Activated T-helper 1 cell treated with anti-CD3 and anti-CD28 coated beads, Interleukin-12 subunit alpha, Interleukin-12 subunit beta, Interleukin-2, Interleukin-4 antibody, amounts not matched to agents 30 ng/mL and 10 ng/mL and 1 ng/mL, durations not matched to agents 14 hours and 24 hours and 36 hours (primary cell): ENCODE data around the gene PDCD4. TPM values are rescaled to one million over a fixed set of nuclear protein-coding genes. Genes with fewer than 3 reads are reported as not detected.
A peak's percentile ranks its signal among the peaks of the same experiment; 100 is the strongest.

Source experiments
- DNase-seq: peaks from one replicate; pipeline ENCODE4 v3.0.0; 2021; ENCODE audit warnings: low spot score
- H3K27ac Mint-ChIP-seq: one replicate; pipeline ENCODE4 v1.8.0; 2021; ENCODE audit warnings: mild to moderate bottlenecking, mixed read lengths
- H3K27me3 Mint-ChIP-seq: one replicate; pipeline ENCODE4 v1.8.0; 2022; ENCODE audit warnings: mild to moderate bottlenecking, moderate library complexity, mixed read lengths; ENCODE audit not compliant: insufficient read depth
- H3K36me3 Mint-ChIP-seq: one replicate; pipeline ENCODE4 v1.8.0; 2021; ENCODE audit warnings: low read depth, mixed read lengths
- H3K4me1 Mint-ChIP-seq: one replicate; pipeline ENCODE4 v1.8.0; 2021; ENCODE audit warnings: low read depth, mixed read lengths
- H3K4me3 Mint-ChIP-seq: one replicate; pipeline ENCODE4 v1.8.0; 2021; ENCODE audit warnings: mild to moderate bottlenecking, moderate library complexity, mixed read lengths
- H3K9me3 Mint-ChIP-seq: one replicate; pipeline ENCODE4 v1.8.0; 2021; ENCODE audit warnings: mixed read lengths
- intact Hi-C: fragments of 100-400 bp; cut with micrococcal nuclease; formaldehyde crosslinking; loops from one replicate; pipeline ENCODE4 v1.15.1; 2024
- total RNA-seq: library from RNA; stranded (reverse); gene quantifications from 2 replicates; pipeline ENCODE4 v1.2.3, GENCODE V29; 2022

Gene PDCD4
- total RNA-seq, 1 donor from 2014 or later, result 46.1 TPM

DNA sequence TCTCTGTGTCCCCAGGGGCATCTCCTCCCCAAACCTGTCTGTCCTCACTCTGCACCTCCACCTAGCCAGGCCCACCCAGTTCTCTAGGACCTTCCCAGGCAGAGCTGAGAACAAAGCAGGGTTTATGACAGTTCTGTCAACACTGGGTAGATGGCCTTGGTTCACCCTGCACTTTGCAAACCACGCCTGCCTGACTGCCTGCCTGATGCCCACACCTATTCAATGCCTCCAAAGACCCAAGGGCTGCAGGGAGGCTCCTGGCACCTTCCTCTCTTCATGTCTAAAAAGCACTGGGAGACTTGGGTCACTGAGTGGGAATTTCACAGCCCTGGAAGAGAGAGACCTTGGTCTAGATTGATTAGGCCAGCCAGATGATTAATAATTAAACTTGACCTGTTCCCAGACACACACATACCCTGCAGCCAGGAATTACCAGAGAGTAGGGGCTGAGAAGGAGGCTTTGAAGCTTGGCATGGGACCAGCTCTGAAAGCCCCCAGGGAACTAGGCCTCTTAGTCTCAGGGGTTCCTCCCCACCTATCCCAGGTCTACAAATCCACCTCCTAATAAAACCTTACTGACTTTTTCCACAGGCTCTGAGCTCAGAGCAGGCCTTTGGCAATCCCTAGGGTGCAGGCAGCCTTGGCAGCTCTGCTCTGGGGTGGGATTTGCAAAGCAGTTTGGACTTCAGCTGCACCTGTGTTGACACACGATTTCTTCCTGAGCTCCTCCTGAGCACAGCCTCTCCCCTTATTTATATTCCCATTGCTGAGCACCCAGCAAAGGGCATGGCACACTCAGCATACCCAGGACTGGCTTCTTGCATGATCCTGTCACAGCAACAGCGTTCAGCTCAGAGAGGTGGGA lies 25.7 kb upstream of the PDCD4 start:
- Mint-ChIP-seq H3K36me3 (peaks cover 5% of the 10 kb centered on the region), H3K4me1 (peaks cover 87% of the 10 kb centered on the region), H3K4me3 (no peak overlapping the region), H3K9me3 (no peaks in the 10 kb centered on the region), H3K27ac (no peak overlapping the region), H3K27me3 (no peaks in the 10 kb centered on the region)
- intact Hi-C loops, result no loop called here
- DNase-seq, result no peak

DNA sequence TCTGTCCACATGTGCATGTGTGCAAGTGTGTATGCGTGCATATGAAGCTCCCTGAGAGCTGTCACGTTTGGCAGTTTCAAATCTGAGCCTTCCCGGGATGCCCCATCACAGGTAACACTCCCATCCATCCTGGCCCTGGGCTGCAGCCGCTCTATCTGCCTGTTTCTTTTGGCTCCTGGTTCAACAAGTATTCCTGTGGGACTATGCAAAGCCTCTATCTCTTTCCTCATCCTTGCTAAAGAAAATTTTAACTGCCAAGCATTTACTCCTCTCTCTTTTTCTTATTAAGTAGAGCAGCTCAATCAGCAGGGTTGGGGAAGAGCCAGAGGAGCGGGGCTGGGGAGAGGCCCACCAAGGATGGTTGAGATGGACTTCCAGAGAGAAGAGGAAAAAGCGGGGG lies 24.4 kb upstream of the PDCD4 start:
- peaks cover 5% of the 10 kb centered on the region for H3K36me3 Mint-ChIP-seq
- DNase-seq, result no peak
- no peaks in the 10 kb centered on the region for H3K9me3 Mint-ChIP-seq
- H3K27ac Mint-ChIP-seq, result no peak overlapping the region
- H3K4me1 Mint-ChIP-seq, result peaks cover 85% of the 10 kb centered on the region
- intact Hi-C loops, result no loop called here
- no peak overlapping the region for H3K4me3 Mint-ChIP-seq
- no peaks in the 10 kb centered on the region for H3K27me3 Mint-ChIP-seq

GRCh38 chr10:110848106-110848505 lies 23.6 kb upstream of the PDCD4 start:
- intact Hi-C loops, result no loop called here
- peaks cover 85% of the 10 kb centered on the region for H3K4me1 Mint-ChIP-seq

DNA sequence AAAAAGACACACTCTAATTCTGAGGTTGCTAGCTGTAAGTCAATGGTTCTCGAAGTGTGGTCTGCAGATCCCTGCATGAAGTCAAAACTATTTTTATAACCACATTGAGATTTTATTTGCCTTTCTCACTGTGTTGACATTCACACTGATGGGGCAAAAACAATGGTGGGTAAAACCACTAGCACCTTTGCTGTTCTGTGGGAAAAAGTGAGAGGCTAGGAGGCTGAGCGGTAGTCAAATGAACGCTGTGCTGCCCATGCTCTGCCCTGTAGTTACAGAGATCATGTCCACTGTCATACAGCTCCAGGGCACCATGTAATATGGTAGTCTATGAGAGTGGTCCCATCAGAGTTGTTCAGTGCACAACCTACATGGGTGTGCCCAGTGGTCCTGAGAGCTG lies 21.6 kb upstream of the PDCD4 start:
- Mint-ChIP-seq H3K4me1 (peaks cover 79% of the 10 kb centered on the region), H3K27ac (no peak overlapping the region)
- DNase-seq, result no peak

More at GRCh38 chr10:110848106-110848505, 23.6 kb upstream of the PDCD4 start:
- Mint-ChIP-seq H3K27ac (no peak overlapping the region), H3K9me3 (no peaks in the 10 kb centered on the region), H3K27me3 (no peaks in the 10 kb centered on the region), H3K36me3 (peaks cover 4% of the 10 kb centered on the region), H3K4me3 (no peak overlapping the region)
- no peak for DNase-seq

GRCh38 chr10:110851020-110851612 lies 20.6 kb upstream of the PDCD4 start:
- DNase-seq, result no peak

More for the DNA sequence above, 21.6 kb upstream of the PDCD4 start:
- no peak overlapping the region for H3K4me3 Mint-ChIP-seq
- H3K27me3 Mint-ChIP-seq, result no peaks in the 10 kb centered on the region
- intact Hi-C loops, result loop anchor here (2.0 kb wide), 1 partner anchor 75 kb away; no protein-coding TSS in a partner anchor
- H3K9me3 Mint-ChIP-seq, result no peaks in the 10 kb centered on the region
- H3K36me3 Mint-ChIP-seq, result peaks cover 3% of the 10 kb centered on the region

DNA sequence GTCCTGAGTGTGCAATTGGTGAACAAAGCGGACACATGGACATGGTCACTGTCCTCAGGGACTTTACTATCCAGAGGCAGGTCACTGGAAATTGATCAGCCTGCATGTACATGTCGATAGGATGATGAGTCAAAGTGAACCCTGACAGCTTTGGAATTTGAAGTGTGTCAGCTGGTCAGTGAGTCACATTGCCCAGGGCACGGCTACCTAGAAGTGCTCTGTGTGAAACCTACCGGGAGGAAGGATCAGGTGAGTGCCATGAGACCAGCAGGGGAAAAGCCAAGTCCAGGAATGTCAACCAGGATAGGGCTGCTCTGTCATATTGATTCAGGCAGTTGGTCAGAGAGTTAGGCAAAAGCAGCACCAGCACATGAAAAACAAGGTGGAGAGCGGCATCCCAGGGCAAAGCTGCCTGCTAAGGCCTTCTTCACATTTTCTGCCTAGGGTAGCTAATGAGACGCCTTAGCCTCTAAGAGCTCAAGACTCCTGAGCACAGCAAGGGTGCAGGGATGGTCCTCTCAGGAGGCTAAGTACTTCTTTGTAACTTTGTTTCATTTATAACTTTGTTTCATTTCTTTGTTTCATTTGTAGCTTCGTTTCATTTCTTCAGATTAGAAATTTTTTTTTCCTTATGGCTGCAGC lies 19.4 kb upstream of the PDCD4 start:
- no peaks in the 10 kb centered on the region for H3K27me3 Mint-ChIP-seq
- no peak for DNase-seq
- H3K4me3 Mint-ChIP-seq, result peak overlapping the region; percentile 1
- peaks cover 4% of the 10 kb centered on the region for H3K9me3 Mint-ChIP-seq
- peaks cover 68% of the 10 kb centered on the region for H3K4me1 Mint-ChIP-seq
- intact Hi-C loops, result loop anchor here (1.0 kb wide), 2 partner anchors 9 to 12 kb away; no protein-coding TSS in a partner anchor
- peaks cover 7% of the 10 kb centered on the region for H3K36me3 Mint-ChIP-seq
- H3K27ac Mint-ChIP-seq, result peak overlapping the region; percentile 34

More at GRCh38 chr10:110851020-110851612, 20.6 kb upstream of the PDCD4 start:
- peaks cover 77% of the 10 kb centered on the region for H3K4me1 Mint-ChIP-seq
- peaks cover 4% of the 10 kb centered on the region for H3K9me3 Mint-ChIP-seq
- peaks cover 5% of the 10 kb centered on the region for H3K36me3 Mint-ChIP-seq
- H3K4me3 Mint-ChIP-seq, result peak overlapping the region; percentile 54
- H3K27ac Mint-ChIP-seq, result peak overlapping the region; percentile 18
- intact Hi-C loops, result loop anchor here (2.0 kb wide), 1 partner anchor 76 kb away; no protein-coding TSS in a partner anchor
- H3K27me3 Mint-ChIP-seq, result no peaks in the 10 kb centered on the region

- Mint-ChIP-seq H3K9me3 (peaks cover 4% of the 10 kb centered on the region), H3K36me3 (peaks cover 7% of the 10 kb centered on the region), H3K4me1 (peaks cover 69% of the 10 kb centered on the region), H3K27ac (no peak overlapping the region), H3K27me3 (no peaks in the 10 kb centered on the region), H3K4me3 (no peak overlapping the region)
- intact Hi-C loops, result loop anchor here (1.0 kb wide), 2 partner anchors 10 to 11 kb away; no protein-coding TSS in a partner anchor
- DNase-seq, result no peak
These were observed 18.8 kb upstream of the PDCD4 start for GRCh38 chr10:110852947-110853346.

- H3K9me3 Mint-ChIP-seq, result peaks cover 4% of the 10 kb centered on the region
- intact Hi-C loops, result no loop called here
- DNase-seq, result no peak
- peaks cover 7% of the 10 kb centered on the region for H3K36me3 Mint-ChIP-seq
- H3K27ac Mint-ChIP-seq, result no peak overlapping the region
- no peaks in the 10 kb centered on the region for H3K27me3 Mint-ChIP-seq
- H3K4me3 Mint-ChIP-seq, result no peak overlapping the region
- H3K4me1 Mint-ChIP-seq, result peaks cover 76% of the 10 kb centered on the region
These were observed 17.7 kb upstream of the PDCD4 start for GRCh38 chr10:110853921-110854605.

DNA sequence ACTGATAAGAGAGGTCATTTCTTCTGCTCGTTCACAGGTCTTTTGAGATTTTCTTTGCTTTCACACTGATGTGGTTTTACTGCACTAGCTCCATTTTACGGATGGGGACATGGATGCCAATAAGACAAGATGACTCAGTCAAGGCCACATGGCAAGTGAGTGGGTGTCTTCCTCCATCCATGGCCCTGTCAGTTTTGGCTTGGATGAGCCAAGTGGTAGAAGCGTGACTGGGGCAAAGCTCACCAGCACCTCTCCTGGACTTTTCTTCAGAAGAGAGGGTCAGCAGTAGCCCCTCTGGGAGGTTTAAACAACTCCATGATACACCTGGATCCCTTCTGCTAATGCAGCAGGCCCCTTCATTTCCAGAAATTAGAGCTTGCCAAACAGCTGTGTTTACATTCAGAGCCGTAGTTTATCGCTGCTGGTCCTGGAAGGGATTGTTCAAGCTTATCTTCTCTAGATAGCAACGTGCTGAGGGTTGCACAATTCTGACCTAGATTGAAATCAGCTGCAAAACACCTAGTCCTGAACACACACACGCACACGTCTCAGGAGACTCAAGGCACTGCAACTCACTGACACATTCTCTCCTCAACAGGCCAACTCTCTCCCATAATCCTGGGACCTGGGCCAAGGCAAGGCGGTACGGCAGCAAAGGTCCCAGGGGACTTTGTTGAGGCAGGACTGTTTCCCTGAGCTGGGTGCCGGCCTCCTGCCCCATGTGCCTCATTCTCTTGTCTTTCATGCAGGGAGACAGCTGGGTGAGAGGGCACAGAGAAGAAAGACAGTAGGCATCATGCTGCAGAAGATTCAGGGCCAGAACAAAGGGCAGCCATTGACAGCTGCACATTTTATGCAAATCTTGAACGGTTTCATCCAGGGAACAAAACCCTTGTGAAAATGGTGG lies 14.2 kb upstream of the PDCD4 start:
- peak overlapping the region; percentile 60 for H3K27ac Mint-ChIP-seq
- H3K9me3 Mint-ChIP-seq, result peaks cover 4% of the 10 kb centered on the region
- peaks cover 6% of the 10 kb centered on the region for H3K36me3 Mint-ChIP-seq
- H3K27me3 Mint-ChIP-seq, result no peaks in the 10 kb centered on the region
- H3K4me1 Mint-ChIP-seq, result peaks cover 74% of the 10 kb centered on the region
- intact Hi-C loops, result loop anchor here (2.0 kb wide), 1 partner anchor 13 kb away; the partner anchor contains the start of gene PDCD4
- H3K4me3 Mint-ChIP-seq, result peak overlapping the region; percentile 21
- no peak for DNase-seq

DNA sequence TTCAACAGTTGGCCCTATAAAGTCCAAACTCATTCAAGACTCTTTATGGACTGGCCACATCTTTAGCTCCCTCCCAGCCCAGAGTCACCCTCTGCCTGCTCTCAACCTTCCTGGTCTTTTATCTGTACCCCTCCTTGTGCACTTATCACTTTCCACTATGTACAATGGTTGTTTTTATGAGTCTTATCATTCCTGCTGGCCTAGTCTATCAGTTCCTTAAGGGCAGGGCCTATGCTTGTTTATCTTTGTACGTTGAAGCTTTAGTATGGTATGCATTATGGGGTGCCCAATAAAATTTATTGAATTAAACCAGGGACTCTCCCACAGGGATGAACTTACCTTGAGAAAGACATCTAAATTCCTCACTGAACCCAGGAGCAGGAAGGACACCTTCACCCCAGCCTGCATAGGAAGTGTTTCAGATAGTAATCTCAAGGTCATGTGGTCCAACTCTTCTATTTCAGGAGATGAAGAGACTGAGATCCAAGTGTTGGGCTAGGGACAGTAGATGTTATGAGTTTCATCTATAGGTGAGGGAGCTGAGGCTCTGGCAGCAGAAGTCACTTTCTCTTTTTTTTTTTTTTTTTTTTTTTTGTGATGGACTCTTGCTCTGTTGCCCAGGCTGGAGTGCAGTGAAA lies 13.3 kb upstream of the PDCD4 start:
- H3K27me3 Mint-ChIP-seq, result no peaks in the 10 kb centered on the region
- no peak for DNase-seq
- H3K4me3 Mint-ChIP-seq, result peak overlapping the region; percentile 21
- H3K36me3 Mint-ChIP-seq, result peaks cover 6% of the 10 kb centered on the region
- H3K27ac Mint-ChIP-seq, result peak overlapping the region; percentile 65
- H3K4me1 Mint-ChIP-seq, result peaks cover 74% of the 10 kb centered on the region
- H3K9me3 Mint-ChIP-seq, result peaks cover 4% of the 10 kb centered on the region
- intact Hi-C loops, result no loop called here

DNA sequence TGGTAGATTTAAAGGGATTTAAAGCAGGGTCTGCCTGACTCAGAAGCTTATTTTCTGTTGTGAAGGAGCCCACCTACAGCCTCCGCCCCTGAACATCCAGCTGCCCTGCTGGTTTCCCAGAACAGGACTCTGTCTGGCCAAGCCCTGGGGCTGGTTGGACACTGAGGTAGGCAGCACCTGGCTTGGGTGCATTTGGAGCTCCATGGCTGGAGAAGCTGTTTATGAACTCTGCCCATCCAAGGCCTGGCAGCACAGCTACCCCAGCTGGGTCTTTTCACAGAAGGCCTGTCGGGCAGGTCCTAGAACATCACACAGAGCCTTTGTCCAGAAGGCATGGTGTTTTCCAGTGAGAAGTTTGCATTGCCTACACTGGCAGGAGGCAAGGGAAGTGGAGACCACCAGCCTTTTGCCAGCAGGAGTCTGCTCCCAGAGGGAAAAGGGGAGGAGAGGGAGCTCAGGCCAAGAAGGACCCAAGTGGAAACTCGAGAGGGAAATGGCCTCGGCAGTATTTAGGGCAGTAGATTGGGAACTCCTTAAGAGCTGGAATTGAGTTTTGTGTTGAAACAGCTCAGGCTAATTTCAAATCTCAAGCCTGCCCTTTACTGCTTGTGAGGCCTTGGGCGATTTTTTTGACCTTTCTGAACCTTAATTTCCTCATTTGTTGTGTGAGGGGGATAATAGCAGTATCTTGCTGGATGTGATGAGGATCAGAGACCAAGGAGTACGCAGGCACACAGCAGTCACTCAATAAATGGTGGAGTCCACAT lies 12.3 kb upstream of the PDCD4 start:
- Mint-ChIP-seq H3K9me3 (peaks cover 4% of the 10 kb centered on the region), H3K27ac (peak overlapping the region; percentile 92), H3K36me3 (peaks cover 7% of the 10 kb centered on the region), H3K4me1 (peaks cover 75% of the 10 kb centered on the region), H3K4me3 (no peak overlapping the region), H3K27me3 (no peaks in the 10 kb centered on the region)
- no peak for DNase-seq
- intact Hi-C loops, result no loop called here
